ENCODE results near the gene TLE1. TPM values are rescaled to one million over a fixed set of nuclear protein-coding genes. Genes with fewer than 3 reads are reported as not detected.

TLE1 gene
- total and polyA plus RNA-seq, 9 donors: 25.8 to 58.1 (median 41.1) TPM

GRCh38 chr9:81682177-81682576 is 7.2 kb downstream of the TLE1 start:
- Histone ChIP-seq H3K4me3 (no peak overlapping the region), H3K27ac (no peak overlapping the region), H3K4me1 (ENCODE audit: insufficient read depth) (no peaks in the 10 kb centered on the region), H3K36me3 (no peaks in the 10 kb centered on the region), H3K9me3 (no peaks in the 10 kb centered on the region), H3K27me3 (no peaks in the 10 kb centered on the region)
- WGBS, 3 donors: 66 to 85% (median 69%) methylated on average over 4 of the region's 4 CpGs
- intact Hi-C loops (cut with DNase I): loop anchor here in 3 of 4 donors (10.0 kb wide), 2 partner anchors 67 to 163 kb away; no protein-coding TSS in a partner anchor
- TF ChIP-seq EP300 (IDR thresholded peaks at IDR 0.05): no peak
- TF ChIP-seq CTCF (IDR thresholded peaks at IDR 0.05): no peak
- TF ChIP-seq POLR2A (IDR thresholded peaks at IDR 0.05): no peak
- DNase-seq: no peak

DNA sequence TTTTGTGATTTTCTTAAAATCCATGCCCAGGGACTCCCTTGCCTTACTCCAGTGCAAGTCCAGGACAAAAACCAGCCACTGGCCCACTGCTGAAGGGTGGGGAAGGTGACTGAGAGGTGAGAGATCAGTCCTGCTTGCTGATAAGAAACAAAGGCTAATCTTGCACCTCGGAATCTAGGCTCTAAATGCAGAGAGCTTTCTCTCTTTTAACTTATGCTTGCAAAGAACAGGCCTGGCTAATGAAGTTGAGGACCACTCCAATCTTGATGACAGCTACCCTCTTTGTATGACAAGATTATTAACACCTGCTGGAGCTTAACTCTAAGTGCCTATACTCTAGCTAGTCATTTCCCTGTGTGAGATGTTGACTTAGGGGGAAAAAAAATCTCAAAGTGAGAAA is 8.8 kb downstream of the TLE1 start:
- intact Hi-C loops (cut with DNase I): loop anchor here in 3 of 4 donors (10.0 kb wide), 2 partner anchors 66 to 164 kb away; no protein-coding TSS in a partner anchor
- H3K9me3 ChIP-seq: no peaks in the 10 kb centered on the region
- no peaks in the 10 kb centered on the region for H3K36me3 ChIP-seq
- WGBS, 3 donors: 88 to 91% (median 90%) methylated on average over 1 of the region's 1 CpG
- DNase-seq: no peak
- no peak overlapping the region for H3K4me3 ChIP-seq
- H3K27me3 ChIP-seq: no peaks in the 10 kb centered on the region
- no peaks in the 10 kb centered on the region for H3K4me1 ChIP-seq (ENCODE audit: insufficient read depth)
- TF ChIP-seq CTCF (IDR thresholded peaks at IDR 0.05) (no peak), EP300 (IDR thresholded peaks at IDR 0.05) (no peak), POLR2A (IDR thresholded peaks at IDR 0.05) (no peak)
- H3K27ac ChIP-seq: no peak overlapping the region

GRCh38 chr9:81680006-81680405 is 9.3 kb downstream of the TLE1 start:
- TF ChIP-seq CTCF (IDR thresholded peaks at IDR 0.05): no peak
- no peak for TF ChIP-seq POLR2A (IDR thresholded peaks at IDR 0.05)
- TF ChIP-seq EP300 (IDR thresholded peaks at IDR 0.05): no peak
- 83 to 86% (median 84%) methylated on average over 9 of the region's 9 CpGs for WGBS, 3 donors
- Histone ChIP-seq H3K4me3 (no peak overlapping the region), H3K27ac (no peak overlapping the region), H3K9me3 (no peaks in the 10 kb centered on the region), H3K4me1 (ENCODE audit: insufficient read depth) (no peaks in the 10 kb centered on the region), H3K27me3 (no peaks in the 10 kb centered on the region), H3K36me3 (no peaks in the 10 kb centered on the region)
- intact Hi-C loops (cut with DNase I): loop anchor here in 3 of 4 donors (10.0 kb wide), 2 partner anchors 65 to 165 kb away; no protein-coding TSS in a partner anchor
- DNase-seq: no peak

DNA sequence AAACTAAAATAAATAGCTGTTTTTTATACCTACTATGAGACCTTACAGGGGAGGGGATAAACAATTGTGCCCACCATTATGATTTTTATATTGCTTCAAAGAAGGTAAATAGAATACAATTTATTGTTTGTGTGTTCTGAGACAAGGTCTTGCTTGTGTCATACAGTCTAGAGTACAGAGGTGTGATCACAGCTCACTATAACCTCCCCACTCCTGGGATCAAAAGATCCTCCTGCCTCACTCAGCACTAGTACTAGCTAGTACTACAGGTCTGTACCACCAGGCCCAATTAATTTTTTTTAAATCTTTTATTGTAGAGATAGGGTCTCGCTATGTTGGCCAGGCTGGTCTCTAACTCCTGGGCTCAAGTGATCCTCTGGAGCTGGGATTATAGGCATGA is 11.3 kb downstream of the TLE1 start:
- Histone ChIP-seq H3K27me3 (no peaks in the 10 kb centered on the region), H3K4me1 (ENCODE audit: insufficient read depth) (no peaks in the 10 kb centered on the region), H3K27ac (no peak overlapping the region), H3K36me3 (no peaks in the 10 kb centered on the region), H3K9me3 (no peaks in the 10 kb centered on the region), H3K4me3 (no peak overlapping the region)
- DNase-seq: no peak
- 95 to 100% (median 95%) methylated on average over 1 of the region's 1 CpG for WGBS, 3 donors
- intact Hi-C loops (cut with DNase I): no loop called here
- TF ChIP-seq EP300 (IDR thresholded peaks at IDR 0.05) (no peak), POLR2A (IDR thresholded peaks at IDR 0.05) (no peak), CTCF (IDR thresholded peaks at IDR 0.05) (no peak)
